ENCODE data around the gene ING4. TPM values are rescaled to one million over a fixed set of nuclear protein-coding genes. Genes with fewer than 3 reads are reported as not detected.
"Not testable (repeated sequence)": the region's sequence is repeated elsewhere in the genome, so short reads cannot be mapped to it uniquely, and the experiment has no call there.

ING4 gene
- total RNA-seq = 10 to 100 TPM; 43.2 to 63.8 (median 54.3) TPM

- Histone ChIP-seq H3K36me3 (peaks cover 0 to 41% of the 10 kb centered on the region in 2 donors), H3K4me1 (peaks cover 0 to 39% (median 7%) of the 10 kb centered on the region in 3 donors), H3K27me3 (no peaks in the 10 kb centered on the region), H3K27ac (peak within 1 kb of the TSS; percentile 70 to 88 (median 84)), H3K9me3 (no peaks in the 10 kb centered on the region), H3K4me3 (peak within 1 kb of the TSS; percentile 64 to 96)
- 1 to 3% methylated on average over 22 to 33 of the region's 37 CpGs for WGBS, 2 donors (ENCODE audit: low coverage in 1 of 2)
- peak; percentile 100 for ATAC-seq
- no peak for TF ChIP-seq EP300 (IDR thresholded peaks at IDR 0.05)
- TF ChIP-seq POLR2AphosphoS5 (IDR thresholded peaks at IDR 0.05) = peak; percentile 74
- TF ChIP-seq POLR2A (IDR thresholded peaks at IDR 0.05) = peak; percentile 2 to 41
- TF ChIP-seq, protein P1, sequence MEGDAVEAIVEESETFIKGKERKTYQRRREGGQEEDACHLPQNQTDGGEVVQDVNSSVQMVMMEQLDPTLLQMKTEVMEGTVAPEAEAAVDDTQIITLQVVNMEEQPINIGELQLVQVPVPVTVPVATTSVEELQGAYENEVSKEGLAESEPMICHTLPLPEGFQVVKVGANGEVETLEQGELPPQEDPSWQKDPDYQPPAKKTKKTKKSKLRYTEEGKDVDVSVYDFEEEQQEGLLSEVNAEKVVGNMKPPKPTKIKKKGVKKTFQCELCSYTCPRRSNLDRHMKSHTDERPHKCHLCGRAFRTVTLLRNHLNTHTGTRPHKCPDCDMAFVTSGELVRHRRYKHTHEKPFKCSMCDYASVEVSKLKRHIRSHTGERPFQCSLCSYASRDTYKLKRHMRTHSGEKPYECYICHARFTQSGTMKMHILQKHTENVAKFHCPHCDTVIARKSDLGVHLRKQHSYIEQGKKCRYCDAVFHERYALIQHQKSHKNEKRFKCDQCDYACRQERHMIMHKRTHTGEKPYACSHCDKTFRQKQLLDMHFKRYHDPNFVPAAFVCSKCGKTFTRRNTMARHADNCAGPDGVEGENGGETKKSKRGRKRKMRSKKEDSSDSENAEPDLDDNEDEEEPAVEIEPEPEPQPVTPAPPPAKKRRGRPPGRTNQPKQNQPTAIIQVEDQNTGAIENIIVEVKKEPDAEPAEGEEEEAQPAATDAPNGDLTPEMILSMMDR (IDR thresholded peaks at IDR 0.05) = no peak
Measured at GRCh38 chr12:6662906-6663742, at the start of gene ING4. Gene ING4, minus strand, starts transcription at chr12:6663119. Its CDS starts 18 bp downstream, at chr12:6663101.

- Histone ChIP-seq H3K27me3 (peaks cover 98% of the 10 kb centered on the region), H3K36me3 (no peaks in the 10 kb centered on the region), H3K4me3 (no peak overlapping the region), H3K27ac (no peak overlapping the region), H3K4me1 (no peaks in the 10 kb centered on the region), H3K9me3 (no peaks in the 10 kb centered on the region)
- no peak for TF ChIP-seq EP300 (IDR thresholded peaks at IDR 0.05)
- no peak for TF ChIP-seq POLR2AphosphoS5 (IDR thresholded peaks at IDR 0.05)
- TF ChIP-seq POLR2A (IDR thresholded peaks at IDR 0.05) = no peak
- TF ChIP-seq, protein P1 (IDR thresholded peaks at IDR 0.05) = no peak
- 52 to 78% methylated on average over 2 to 8 of the region's 16 CpGs for WGBS, 2 donors (ENCODE audit: low coverage in 1 of 2)
- no peak for ATAC-seq
Measured at GRCh38 chr12:6708960-6709394, 46.1 kb upstream of the ING4 start.

GRCh38 chr12:6708351-6708750 lies 45.4 kb upstream of the ING4 start:
- WGBS, 2 donors (ENCODE audit: low coverage in 1 of 2) = no CpG with 5 or more reads among the region's 21 CpGs
- H3K27me3 ChIP-seq = peaks cover 100% of the 10 kb centered on the region

GRCh38 chr12:6703631-6704030 lies 40.7 kb upstream of the ING4 start:
- Histone ChIP-seq H3K4me3 (no peak overlapping the region), H3K27me3 (peaks cover 100% of the 10 kb centered on the region), H3K4me1 (peaks cover 0 to 19% (median 14%) of the 10 kb centered on the region in 3 donors), H3K27ac (no peak overlapping the region), H3K36me3 (no peaks in the 10 kb centered on the region), H3K9me3 (no peaks in the 10 kb centered on the region)
- WGBS, 2 donors (ENCODE audit: low coverage in 1 of 2) = 15% methylated on average over 3 of the region's 10 CpGs; no CpG with 5 or more reads in 1 of the 2 donors
- ATAC-seq = no peak
- TF ChIP-seq POLR2A (IDR thresholded peaks at IDR 0.05) = no peak
- no peak for TF ChIP-seq POLR2AphosphoS5 (IDR thresholded peaks at IDR 0.05)
- no peak for TF ChIP-seq EP300 (IDR thresholded peaks at IDR 0.05)
- TF ChIP-seq, protein P1 (IDR thresholded peaks at IDR 0.05) = no peak

More at GRCh38 chr12:6708351-6708750, 45.4 kb upstream of the ING4 start:
- not testable (repeated sequence) for H3K27ac ChIP-seq, H3K4me3 ChIP-seq, ATAC-seq, H3K9me3 ChIP-seq, H3K36me3 ChIP-seq, H3K4me1 ChIP-seq

DNA sequence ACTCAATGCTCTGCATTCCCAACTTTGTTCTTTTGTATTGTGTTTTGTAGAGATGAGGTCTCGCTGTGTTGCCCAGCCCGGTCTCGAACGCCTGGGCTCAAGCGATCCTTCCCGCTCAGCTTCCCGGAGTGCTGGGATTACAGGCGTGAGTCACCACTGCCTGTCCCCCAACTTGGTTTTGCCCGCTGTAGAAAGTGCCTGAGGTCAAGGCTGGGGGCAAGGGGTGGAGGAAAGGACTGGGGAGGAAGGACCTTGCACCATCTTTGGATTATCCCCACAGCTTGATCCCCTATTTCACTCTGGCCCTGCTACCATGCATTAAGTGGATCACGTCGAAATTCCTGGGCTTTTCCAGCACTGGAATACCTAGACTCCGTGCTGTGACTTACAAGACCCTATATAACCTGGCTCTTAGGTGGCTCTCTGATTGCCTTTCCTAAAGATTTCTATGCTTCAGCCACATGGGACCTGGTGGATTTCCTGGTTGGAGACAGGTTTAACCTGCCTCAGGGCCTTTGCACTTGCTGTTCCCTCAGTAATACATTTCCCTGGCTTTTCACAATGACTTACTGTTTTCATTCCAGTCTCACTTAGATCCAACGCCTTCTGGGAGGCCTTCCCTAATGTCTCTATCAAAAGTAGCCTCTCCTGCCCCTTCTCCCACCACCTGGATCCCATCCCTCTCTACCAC lies 38.3 kb upstream of the ING4 start:
- peak; percentile 8 for ATAC-seq
- 30 to 76% methylated on average over 3 to 13 of the region's 13 CpGs for whole genome bisulfite sequencing, 2 donors (ENCODE audit: low coverage in 1 of 2)
- Histone ChIP-seq H3K36me3 (no peaks in the 10 kb centered on the region), H3K27ac (no peak overlapping the region), H3K4me1 (peaks cover 0 to 19% (median 14%) of the 10 kb centered on the region in 3 donors), H3K27me3 (peaks cover 100% of the 10 kb centered on the region), H3K4me3 (peak overlapping the region in 1 of 2 donors; percentile 62), H3K9me3 (no peaks in the 10 kb centered on the region)
- TF ChIP-seq, protein P1 (IDR thresholded peaks at IDR 0.05) = no peak
- no peak for TF ChIP-seq POLR2A (IDR thresholded peaks at IDR 0.05)
